ENCODE measurements around the gene ADSL. TPM values are rescaled to one million over a fixed set of nuclear protein-coding genes. Genes with fewer than 3 reads are reported as not detected.

ADSL gene
- total RNA-seq, 1 donor from 2014 or later: 52.3 TPM

DNA sequence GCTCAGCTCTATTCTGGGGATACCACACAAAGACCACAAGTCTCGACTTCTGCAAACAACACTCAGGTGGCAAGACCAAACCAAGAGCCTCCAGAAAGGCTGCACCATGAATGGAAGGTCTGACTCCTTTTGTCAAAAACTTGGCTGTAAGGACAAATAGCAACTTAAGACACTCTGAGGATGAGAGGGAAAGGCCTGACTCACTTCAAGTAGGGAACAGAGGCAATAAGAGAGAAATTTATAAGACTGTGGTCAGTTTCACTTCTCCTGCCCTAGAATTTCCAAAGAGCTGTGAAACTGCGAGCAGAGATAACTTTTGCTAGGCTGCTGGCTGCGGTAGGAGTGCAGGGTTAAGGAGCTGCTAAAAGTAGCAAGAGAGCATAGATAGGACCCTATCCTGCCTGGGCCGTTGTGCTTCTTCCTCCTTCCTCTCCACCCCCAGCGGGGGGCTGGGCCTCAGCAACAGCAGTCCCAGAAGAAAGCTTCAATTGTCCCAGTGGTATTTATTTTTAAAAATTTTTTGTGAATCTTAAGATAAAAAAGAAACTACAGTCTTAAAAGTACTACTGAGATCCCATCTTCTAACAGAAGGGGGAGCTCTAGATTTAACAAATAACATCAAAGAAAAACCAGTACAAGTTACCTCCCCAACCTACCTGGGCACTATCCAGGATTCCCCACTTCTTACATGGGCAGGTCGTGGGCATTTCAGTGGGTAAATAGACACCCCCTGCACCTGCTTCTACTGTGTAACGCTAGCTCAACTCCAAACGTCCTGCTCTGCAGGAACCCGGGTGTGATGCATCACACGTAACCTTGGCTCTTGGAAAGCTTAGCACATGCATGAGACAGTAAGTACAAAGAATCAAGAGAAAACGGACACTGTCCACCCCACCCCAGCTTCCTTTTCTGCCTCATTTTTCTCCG, 90.5 kb downstream of the ADSL start:
- DNase-seq (ENCODE audit: low spot score): no peak

Other genes starting within 250 kb of the ADSL start
- 63.3 TPM for gene TNRC6B, start 168.6 kb upstream of the ADSL start, total RNA-seq
- gene SGSM3, start 24.1 kb downstream of the ADSL start, total RNA-seq: 80.2 TPM

Data from ureter (tissue), 1 donor.